ENCODE results near the gene FFAR1.

FFAR1 gene

DNA sequence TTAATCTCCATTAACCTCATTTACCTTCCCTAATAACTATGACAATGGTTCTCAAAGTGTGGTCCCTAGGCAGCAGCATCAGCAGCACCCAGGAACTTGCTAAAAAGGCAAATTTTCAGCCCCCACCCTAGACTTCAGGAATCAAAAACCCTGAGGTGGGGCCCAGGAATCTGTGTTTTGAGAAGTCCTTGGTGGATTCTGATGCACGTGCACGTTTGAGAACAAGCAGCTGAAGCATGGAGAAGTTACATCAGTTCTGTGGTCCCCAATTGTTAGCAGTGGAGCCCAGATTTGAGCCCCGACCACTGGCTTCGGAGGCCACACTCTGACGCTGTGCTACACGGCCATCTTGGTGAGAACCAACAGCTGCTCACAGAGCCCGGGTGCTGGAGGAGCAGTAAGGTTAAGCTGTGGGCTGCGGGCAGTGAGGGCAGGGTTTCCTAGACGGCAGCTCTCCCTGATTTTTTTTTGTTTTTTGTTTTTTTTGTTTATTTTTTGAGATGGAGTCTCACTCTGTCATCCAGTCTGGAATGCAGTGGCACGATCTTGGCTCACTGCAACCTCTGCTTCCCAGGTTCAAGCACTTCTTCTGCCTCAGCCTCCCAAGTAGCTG is 32.7 kb upstream of the FFAR1 start:
- DNase-seq (ENCODE audit: low spot score), result no peak

DNA sequence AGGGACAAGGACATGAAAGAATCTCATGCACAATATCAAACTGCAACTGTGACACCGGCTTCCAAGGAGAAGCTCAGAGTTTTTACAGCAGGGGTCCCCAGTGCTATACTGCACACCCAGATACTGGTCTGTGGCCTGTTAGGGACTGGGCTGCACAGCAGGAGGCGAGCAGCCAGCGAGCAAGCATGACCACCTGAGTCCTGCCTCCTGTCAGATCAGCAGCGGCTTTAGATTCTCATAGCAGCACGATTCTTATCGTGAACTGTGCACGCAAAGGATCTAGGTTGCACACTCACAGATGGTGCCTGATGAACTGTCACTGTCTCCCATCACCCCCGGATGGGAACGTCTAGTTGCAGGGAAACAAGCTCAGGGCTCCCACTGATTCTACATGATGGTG is 31.8 kb upstream of the FFAR1 start:
- DNase-seq (ENCODE audit: low spot score), result no peak

- no peak for DNase-seq (ENCODE audit: low spot score)
Observed at GRCh38 chr19:35316560-35316959, 31.1 kb upstream of the FFAR1 start.

DNA sequence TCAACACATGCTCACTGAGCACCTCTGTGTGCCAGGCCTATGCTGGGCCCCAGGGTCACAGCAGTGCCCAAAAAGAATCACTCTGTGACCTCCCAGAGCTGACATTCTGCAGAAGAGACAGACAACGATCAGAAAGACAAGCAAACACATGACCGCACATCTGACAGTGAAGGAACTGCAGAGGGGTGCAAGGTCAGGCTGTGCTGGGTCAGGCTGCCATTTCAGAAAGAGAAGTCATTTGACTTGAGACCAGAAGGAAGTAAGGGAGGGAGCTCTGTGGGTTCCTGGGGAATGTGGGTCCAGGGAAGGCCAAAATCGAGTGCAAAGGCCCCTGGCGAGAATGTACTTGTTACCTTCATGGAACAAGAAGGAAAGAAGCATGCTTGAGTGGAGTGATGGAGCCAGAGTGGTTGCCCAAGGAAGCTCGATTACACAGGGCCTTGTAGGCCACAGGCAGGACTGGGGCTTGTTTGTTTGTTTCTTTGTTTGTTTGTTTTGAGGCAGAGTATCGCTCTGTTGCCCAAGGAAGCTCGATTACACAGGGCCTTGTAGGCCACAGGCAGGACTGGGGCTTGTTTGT is 30.1 kb upstream of the FFAR1 start:
- DNase-seq (ENCODE audit: low spot score), result no peak

- no peak for DNase-seq (ENCODE audit: low spot score)
Observed at GRCh38 chr19:35318679-35319448, 28.8 kb upstream of the FFAR1 start.

- no peak for DNase-seq (ENCODE audit: low spot score)
Observed at GRCh38 chr19:35320065-35320713, 27.5 kb upstream of the FFAR1 start.

GRCh38 chr19:35321291-35321690 is 26.4 kb upstream of the FFAR1 start:
- no peak for DNase-seq (ENCODE audit: low spot score)

DNA sequence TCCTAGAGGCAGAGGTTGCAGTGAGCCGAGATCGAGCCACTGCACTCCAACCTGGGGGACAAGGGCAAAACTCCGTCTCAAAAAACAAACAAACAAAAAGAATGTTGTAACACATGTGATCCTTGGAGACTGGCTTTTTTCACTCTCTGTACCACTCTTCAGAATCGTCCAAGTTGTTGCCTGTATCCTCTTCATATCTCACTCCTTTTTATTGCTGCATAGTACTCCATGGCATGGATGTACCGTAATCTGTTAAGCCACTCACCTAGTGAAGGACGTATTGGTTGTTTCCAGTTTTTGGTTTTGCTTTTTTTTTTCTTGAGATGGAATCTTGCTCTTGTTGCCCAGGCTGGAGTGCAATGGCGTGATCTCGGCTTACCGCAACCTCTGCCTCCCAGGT is 25.7 kb upstream of the FFAR1 start:
- DNase-seq (ENCODE audit: low spot score), result no peak

- no peak for DNase-seq (ENCODE audit: low spot score)
Observed at GRCh38 chr19:35327642-35328041, 20.1 kb upstream of the FFAR1 start.

- no peak for DNase-seq (ENCODE audit: low spot score)
Observed at GRCh38 chr19:35328851-35329285, 18.8 kb upstream of the FFAR1 start, which contains the start of gene CD22. Gene CD22, plus strand, starts transcription at chr19:35329187. Its CDS starts 2,854 bp downstream, at chr19:35332041.

- DNase-seq (ENCODE audit: low spot score), result no peak
Observed at GRCh38 chr19:35329323-35329722, 18.4 kb upstream of the FFAR1 start.

DNA sequence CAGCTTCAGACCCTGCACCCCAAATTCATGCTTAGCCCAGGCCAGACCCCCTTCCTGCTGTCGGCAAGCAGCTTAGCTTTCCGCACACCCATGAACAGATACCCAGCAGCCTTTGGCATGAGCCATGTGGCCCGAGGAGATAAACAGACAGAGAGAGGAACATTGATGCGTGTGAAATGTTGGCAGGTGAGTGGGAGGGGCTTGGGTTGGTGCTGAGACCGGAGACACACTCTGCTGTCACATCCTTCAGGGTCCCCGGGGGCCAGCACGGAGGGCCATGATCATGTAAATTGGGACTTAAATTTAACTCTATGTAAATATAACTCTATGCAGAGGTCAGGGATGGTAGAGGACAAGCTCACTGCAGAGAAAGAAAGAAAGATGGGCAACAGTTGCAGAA is 17.2 kb upstream of the FFAR1 start:
- DNase-seq (ENCODE audit: low spot score), result no peak

DNA sequence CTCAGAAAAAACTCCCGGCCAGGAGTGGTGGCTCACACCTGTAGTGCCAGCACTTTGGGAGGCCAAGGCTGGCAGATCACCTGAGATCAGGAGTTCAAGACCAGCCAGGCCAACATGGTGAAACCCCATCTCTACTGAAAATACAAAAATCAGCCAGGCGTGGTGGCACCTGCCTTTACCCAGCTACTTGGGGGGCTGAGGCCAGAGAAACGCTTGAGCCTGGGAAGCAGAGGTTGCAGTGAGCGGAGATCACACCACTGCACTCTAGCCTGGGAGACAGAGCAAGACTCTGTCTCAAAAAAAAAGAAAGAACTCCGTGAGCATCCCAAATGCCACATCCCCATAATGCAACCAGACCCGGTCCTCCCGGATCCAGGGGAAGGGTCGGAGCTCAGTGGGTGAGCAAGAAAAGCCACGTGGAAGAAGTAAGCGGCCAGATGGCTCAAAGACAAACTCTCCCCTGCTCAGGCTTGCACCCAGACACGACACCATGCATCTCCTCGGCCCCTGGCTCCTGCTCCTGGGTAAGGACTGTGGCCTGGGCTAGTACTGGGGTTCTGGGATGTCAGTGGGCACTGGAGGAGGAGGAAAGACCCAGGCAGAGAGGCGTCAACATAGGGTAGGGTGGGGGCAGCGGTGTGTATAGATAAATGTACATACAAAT is 16.0 kb upstream of the FFAR1 start:
- DNase-seq (ENCODE audit: low spot score), result no peak

- DNase-seq (ENCODE audit: low spot score), result peak; percentile 33
Observed at GRCh38 chr19:35332817-35333216, 14.9 kb upstream of the FFAR1 start.

GRCh38 chr19:35334144-35334753 is 13.5 kb upstream of the FFAR1 start:
- DNase-seq (ENCODE audit: low spot score), result no peak

GRCh38 chr19:35336166-35336955 is 11.3 kb upstream of the FFAR1 start:
- no peak for DNase-seq (ENCODE audit: low spot score)

GRCh38 chr19:35337097-35337983 is 10.4 kb upstream of the FFAR1 start:
- DNase-seq (ENCODE audit: low spot score), result no peak

DNA sequence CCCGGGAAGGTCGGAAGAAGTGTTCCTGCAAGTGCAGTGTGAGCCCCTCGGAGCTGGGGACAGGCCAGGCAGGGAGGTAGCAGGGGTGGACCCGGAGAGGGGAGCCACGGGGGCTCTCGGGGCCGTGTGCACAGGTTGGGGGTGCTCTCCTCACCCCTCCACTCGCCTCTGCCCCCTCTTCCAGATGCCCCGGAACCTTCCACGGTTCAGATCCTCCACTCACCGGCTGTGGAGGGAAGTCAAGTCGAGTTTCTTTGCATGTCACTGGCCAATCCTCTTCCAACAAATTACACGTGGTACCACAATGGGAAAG is 9.8 kb upstream of the FFAR1 start:
- no peak for DNase-seq (ENCODE audit: low spot score)

DNA sequence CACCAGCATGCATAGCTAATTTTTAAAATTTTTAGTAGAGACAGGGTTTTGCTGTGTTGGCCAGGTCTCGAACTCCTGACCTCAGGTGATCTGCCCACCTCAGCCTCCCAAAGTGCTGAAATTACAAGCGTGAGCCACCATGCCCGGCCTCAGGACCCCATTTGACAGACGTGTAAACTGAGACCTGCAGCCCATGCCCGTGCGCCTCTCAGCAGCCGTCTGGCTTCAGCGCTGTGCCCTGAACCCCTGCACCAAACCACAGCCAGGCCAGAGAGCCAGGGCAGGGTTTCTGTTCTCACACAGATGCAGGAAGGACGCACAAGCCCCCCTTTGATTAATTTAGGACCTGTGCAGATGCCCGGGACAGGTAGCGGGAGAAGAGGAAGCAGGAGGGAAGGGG is 7.3 kb upstream of the FFAR1 start:
- DNase-seq (ENCODE audit: low spot score), result no peak

DNA sequence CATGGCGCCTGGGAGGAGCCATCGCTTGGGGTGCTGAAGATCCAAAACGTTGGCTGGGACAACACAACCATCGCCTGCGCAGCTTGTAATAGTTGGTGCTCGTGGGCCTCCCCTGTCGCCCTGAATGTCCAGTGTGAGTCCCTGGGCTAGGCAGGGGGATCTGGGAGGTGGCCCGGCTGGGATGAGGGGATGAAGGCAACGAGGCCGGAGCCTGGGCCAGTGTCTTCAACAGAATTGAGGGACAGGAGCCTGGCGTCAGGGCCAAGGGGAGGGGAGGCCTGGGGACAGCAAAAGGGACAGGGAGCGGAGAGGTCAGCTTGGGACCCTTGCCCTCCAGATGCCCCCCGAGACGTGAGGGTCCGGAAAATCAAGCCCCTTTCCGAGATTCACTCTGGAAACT is 6.7 kb upstream of the FFAR1 start:
- DNase-seq (ENCODE audit: low spot score), result no peak

Measured in CD4-positive, alpha-beta T cell treated with Interleukin-6 at 100 ng/mL for 8 hours (primary cell).